GM12891 (cell line): ENCODE measurements around the gene MATN4.

Experiments
- POLR2A ChIP-seq: IDR thresholded peaks from 2 replicates; pipeline ENCODE4 v1.6.1; 2011; ENCODE audit warnings: low read depth, low read length, control low read depth
- TAF1 ChIP-seq: IDR thresholded peaks from 2 replicates; pipeline ENCODE4 v1.6.1; 2011; ENCODE audit warnings: low read depth, low read length, control low read depth

- TF ChIP-seq POLR2A = no peak
- no peak for TF ChIP-seq TAF1
Measured at GRCh38 chr20:45279992-45280391, 28.1 kb downstream of the MATN4 start.
